GM18505 (cell line): ENCODE measurements around the gene CHEK2.

ENCODE experiments used
- ATAC-seq: cut with Tn5 transposase; IDR thresholded peaks from one replicate; pipeline ENCODE4 v1.9.1; 2021; ENCODE audit not compliant: unreplicated experiment
- POLR2A ChIP-seq: IDR thresholded peaks from 4 replicates; pipeline ENCODE4 v1.6.1; 2011; ENCODE audit warnings: borderline replicate concordance; ENCODE audit not compliant: insufficient read depth, insufficient read length; ENCODE audit errors: extremely low read depth

Gene CHEK2

GRCh38 chr22:28741785-28742561, at the start of gene CHEK2, which contains the start of gene HSCB:
TSS of gene CHEK2 (minus strand) at chr22:28741820. CDS start at chr22:28734721, 7,099 bp downstream.
TSS of gene HSCB (plus strand) at chr22:28742039. CDS start at chr22:28742096, 57 bp downstream.
- peak; percentile 83 for TF ChIP-seq POLR2A
- ATAC-seq, result peak; percentile 90

- no peak for ATAC-seq
- no peak for TF ChIP-seq POLR2A
Observed at GRCh38 chr22:28791124-28791523, 49.5 kb upstream of the CHEK2 start.

- TF ChIP-seq POLR2A, result no peak
- no peak for ATAC-seq
Observed at GRCh38 chr22:28788601-28789000, 47.0 kb upstream of the CHEK2 start.

GRCh38 chr22:28783786-28784671, 42.4 kb upstream of the CHEK2 start:
- no peak for ATAC-seq
- TF ChIP-seq POLR2A, result no peak

GRCh38 chr22:28780296-28780695, 38.7 kb upstream of the CHEK2 start:
- no peak for TF ChIP-seq POLR2A
- ATAC-seq, result no peak

- no peak for ATAC-seq
- no peak for TF ChIP-seq POLR2A
Observed at GRCh38 chr22:28779833-28780232, 38.2 kb upstream of the CHEK2 start.

GRCh38 chr22:28774378-28774777, 32.8 kb upstream of the CHEK2 start:
- TF ChIP-seq POLR2A, result no peak
- no peak for ATAC-seq

- ATAC-seq, result no peak
- no peak for TF ChIP-seq POLR2A
Observed at GRCh38 chr22:28773461-28773867, 31.8 kb upstream of the CHEK2 start.

GRCh38 chr22:28772633-28773460, 31.2 kb upstream of the CHEK2 start, which contains the start of gene CCDC117:
TSS of gene CCDC117 (plus strand) at chr22:28772695. CDS start at chr22:28772850, 155 bp downstream.
- ATAC-seq, result peak; percentile 83
- peak; percentile 83 for TF ChIP-seq POLR2A

GRCh38 chr22:28771195-28771791, 29.7 kb upstream of the CHEK2 start:
- ATAC-seq, result no peak
- no peak for TF ChIP-seq POLR2A

GRCh38 chr22:28769394-28770085, 27.9 kb upstream of the CHEK2 start:
- no peak for TF ChIP-seq POLR2A
- ATAC-seq, result no peak
